HG02798 (cell line): Measurements from ENCODE around the gene PIP5K1B.
"Not testable (repeated sequence)": the region's sequence is repeated elsewhere in the genome, so short reads cannot be mapped to it uniquely, and the experiment has no call there.

Experiments
- ATAC-seq: cut with Tn5 transposase; IDR thresholded peaks from one replicate; pipeline ENCODE4 v1.9.1; 2021; ENCODE audit warnings: mild to moderate bottlenecking; ENCODE audit not compliant: unreplicated experiment, poor library complexity

Gene PIP5K1B, protein sequence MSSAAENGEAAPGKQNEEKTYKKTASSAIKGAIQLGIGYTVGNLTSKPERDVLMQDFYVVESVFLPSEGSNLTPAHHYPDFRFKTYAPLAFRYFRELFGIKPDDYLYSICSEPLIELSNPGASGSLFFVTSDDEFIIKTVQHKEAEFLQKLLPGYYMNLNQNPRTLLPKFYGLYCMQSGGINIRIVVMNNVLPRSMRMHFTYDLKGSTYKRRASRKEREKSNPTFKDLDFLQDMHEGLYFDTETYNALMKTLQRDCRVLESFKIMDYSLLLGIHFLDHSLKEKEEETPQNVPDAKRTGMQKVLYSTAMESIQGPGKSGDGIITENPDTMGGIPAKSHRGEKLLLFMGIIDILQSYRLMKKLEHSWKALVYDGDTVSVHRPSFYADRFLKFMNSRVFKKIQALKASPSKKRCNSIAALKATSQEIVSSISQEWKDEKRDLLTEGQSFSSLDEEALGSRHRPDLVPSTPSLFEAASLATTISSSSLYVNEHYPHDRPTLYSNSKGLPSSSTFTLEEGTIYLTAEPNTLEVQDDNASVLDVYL

DNA sequence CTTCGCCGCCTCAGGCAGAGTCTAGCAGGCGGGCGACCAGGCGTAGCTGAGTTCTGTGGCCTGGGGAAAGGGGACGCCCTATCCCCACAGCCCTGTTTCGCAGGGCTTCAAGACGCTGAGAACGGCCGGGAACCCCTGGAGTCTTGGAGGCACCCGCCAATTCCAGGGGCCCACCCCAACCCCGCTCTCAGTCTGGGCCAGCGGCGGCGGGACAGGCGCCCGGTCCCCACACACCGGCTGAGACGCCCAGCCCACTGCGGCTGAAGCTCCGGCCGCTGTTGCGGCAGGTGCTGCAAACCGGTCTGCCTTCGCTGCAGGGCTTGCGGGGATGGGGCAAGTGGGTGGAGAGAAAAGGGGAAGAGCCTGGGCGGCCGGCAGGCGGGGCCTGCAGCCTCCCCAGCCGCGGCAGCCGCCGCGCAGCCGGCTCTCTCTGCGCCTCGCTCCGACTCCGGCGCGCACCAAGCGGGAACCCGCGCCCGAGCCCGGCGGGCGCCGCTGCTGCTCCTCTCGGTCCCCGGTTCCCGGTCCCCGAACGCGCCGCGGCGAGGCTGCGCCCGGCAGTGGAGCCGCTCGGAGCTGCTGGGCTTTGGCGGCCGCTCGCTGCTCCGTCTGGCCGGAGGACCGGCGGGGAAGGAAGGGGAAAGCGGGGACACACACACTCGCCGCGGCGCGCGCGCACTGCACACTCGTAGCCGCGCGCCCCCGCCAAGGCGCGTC, at the start of gene PIP5K1B:
PIP5K1B (plus strand) TSS at position 427 of the 717 bp plus-strand sequence. CDS start 117,375 bp downstream, outside the sequence.
- ATAC-seq, result peak; percentile 84

DNA sequence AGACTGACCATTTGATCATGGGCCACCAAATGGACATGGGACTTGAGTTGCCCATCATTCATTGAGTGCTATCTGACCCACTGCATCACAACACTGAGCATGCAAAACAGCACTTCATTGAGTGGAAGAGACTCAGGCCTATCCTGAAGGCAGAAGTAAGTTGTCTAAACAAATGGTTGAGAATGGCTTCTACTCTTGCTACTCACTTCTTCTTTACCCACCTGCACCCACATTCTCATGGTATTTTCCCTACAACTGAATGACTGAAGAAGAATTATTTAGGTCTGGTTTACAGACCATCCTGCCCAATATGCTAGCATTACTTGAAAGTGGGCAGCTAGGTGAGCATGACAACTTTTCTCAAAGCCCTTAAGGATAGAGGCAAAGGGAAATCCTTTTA, 41.0 kb upstream of the PIP5K1B start:
- ATAC-seq, result no peak

DNA sequence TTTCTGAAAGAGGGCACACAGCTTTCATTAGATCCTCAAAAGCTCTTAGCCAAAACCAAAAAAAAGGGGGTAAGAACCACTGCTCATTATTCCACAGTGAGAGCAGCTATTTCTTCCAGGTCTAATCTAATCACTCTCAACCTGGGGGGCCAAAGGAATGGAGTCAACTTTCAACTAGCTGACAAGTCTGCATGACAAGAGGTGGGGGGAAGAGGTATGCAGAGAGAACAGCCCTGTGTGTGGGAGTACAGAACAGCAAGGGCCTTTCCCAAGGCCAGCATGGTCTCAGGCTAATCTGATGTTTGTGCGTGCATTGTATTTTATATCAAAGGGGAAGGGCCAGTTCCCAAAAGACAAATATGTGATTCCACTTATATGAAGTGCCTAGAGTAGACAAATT, 36.9 kb upstream of the PIP5K1B start:
- ATAC-seq, result no peak

DNA sequence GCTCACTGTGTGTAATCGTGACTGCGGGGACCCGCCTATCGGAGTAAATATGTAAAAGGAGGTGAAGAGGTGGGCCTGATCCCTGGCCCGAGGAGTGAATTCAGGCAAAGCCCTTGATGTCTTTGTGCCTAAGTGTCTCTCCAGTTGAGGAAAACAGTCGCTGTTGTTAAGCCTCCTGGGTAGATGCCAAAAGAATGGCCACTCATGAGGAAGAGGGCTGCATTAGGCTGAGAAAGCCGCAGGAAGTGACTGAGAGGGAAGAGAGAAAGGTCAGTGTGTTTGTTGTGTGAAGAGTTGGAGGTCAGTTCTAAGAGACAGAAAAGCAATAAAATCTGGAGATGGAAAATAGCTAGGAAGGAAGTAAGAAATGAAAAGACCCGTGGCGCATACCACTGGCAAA, 35.8 kb upstream of the PIP5K1B start:
- no peak for ATAC-seq

DNA sequence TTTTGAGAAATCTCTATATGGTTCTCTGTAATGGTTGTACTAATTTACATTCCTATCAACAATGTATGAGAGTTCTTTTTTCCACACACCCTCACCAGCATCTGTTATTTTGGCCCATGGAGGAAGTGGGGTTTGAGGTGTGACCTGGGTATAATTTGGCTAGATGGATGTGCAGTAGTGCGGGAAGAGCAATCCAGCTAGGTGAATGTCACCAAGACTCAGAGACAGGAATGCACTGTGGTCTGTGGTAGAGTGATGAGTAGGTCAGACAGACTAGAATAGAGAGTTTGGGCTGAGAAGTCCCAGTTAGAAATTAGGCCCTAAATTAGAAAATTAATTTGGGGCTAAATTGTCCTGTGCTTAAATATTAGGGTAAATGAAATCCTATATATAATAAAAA, 32.8 kb upstream of the PIP5K1B start:
- no peak for ATAC-seq

DNA sequence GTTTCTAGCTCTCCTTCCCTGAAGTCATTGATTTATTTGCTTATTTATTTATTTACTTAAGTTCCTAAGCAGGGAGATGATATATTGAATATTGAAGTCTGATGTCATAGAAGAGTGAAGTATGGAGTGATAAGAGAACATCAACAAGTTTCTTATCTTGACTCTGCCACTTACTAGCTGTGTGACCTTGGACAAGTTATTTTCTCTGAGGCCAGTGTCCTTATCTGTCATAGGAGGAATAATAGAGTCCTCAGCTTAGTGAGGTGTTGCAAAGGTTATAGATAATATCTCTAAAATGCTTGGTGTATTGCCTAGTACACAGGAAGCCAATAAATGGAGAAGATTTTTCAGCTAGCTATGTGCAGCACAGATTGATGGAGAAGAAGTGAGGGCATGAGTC, 32.4 kb upstream of the PIP5K1B start:
- ATAC-seq, result no peak

DNA sequence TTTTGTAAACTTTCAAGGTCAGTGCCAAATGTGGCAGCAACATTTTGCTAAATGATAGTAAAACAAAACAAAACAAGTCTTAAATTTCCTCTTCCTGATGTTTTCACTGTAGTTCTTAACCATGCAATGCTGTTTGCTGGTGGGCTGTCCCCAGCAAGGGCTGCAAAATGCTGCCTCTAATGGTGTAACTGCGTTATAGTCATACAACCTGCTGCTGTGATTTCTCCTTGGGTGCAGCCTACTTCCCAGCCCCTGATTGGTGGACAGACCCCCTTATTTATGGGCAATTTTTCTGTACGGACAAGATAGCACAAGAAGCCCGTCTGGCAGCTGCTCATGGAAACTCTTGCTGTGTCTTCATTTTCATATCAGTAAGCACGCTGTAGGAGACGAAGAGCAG, 26.6 kb upstream of the PIP5K1B start:
- ATAC-seq, result peak; percentile 53

DNA sequence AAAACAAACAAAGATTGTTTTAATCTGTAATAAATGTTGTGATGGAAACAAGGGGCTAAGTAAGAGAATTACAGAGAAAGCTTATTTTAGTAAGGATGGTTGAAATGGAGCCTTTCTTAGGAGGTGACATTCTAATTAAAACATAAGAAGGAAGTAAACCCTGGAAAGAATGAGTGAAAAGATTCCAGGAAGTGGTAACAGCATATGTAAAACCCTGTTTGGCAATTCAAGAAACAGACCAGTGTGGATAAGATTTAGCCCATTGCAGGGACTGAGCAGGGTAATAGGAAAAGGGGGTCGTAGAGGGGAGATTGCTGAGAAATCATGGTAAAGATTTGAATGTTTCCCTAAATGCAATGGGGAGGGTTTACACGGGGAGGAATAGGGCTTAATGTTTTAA, 21.6 kb upstream of the PIP5K1B start:
- no peak for ATAC-seq

DNA sequence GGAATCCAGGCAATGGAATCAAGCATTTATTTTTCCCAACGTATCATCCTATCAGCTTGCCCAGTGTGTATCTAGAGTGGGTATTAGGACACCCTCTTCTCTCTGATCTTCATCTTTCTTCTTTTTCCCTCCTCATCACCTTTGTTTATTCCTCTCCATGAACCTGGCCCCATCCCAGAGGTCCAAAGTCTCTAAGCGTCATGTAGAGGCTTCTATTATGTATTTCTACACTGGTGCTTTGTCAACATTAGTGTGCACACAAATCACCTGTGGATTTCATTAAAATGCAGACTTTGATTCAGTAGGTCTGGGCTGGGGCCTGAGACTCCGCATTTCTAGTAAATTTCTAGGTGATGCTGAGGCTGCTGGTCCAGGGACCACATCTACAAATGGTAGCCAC, 19.8 kb upstream of the PIP5K1B start:
- no peak for ATAC-seq

DNA sequence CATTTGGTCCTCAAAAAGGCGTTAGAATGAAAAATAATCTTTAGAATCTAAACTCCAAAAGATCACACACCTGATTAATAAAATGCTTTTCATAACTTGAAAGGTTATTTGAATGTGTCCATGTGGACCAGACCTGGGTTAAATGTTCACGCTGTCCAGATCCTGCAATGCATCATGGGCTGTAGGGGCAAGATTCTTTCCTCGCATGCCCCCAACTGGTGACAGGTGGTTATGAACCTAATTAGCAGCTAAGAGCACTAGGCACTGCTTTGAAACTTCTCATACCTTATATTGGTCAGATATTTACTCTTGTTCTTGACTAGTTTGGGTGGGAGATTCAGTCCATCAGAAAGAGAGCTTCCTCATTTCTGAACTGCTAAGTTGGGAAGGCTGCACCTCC, 19.3 kb upstream of the PIP5K1B start:
- ATAC-seq, result peak; percentile 96

DNA sequence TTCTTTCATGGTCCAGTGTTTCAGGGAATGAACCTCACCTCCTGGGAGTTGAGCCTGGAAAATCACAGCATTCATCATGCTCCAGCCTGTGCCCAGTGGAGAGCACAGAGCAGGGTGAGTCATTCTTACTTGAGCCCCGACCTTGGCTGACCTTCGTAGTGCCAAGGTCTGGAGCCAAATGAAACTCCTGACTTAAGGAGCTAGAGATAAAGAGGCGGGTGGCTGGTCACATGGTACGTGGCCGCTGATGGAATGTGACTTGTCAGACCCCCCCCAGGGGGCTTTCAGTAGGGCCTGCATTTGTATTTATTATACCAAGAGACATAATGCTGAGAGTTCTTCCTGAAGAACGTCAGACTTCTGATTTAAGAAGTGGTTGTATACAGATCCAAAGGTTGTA, 15.0 kb upstream of the PIP5K1B start:
- no peak for ATAC-seq

DNA sequence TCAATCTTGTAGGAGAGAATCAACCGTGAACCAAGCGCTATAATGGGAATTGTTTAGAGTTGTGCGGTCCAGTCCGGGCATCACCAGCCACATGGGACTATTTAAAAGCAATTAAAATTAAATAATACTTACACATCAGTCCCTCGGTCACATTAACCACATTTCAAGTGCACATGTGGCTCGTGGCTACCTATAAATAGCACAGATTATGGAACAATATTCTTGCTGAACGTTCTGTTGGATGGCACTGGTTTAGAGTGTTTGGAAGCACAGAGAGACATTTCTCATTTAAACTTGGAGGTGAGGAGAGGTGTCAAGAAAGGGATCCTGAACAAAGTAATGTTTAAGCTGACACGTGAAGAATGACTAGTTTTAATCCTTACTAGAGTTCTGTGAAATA, 12.5 kb upstream of the PIP5K1B start:
- no peak for ATAC-seq

DNA sequence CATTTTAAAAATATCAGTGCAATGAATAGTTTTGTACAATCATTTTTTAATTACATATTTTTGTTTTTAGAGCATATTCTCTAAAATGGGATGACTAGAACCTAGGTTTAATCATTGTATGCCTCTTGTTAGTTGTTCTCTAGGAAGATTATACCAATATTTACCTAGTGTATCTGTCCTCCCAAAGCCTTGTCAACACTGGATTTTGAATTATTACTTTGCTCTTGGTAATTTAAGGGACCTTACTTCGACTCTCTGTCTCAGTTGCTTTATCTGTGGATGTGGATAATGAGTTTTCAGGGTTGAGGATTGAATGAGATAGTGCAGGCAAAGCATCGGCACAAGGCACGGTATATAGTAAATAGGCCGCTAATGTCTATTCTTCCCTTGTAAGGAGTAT, 10.9 kb upstream of the PIP5K1B start:
- ATAC-seq, result no peak

DNA sequence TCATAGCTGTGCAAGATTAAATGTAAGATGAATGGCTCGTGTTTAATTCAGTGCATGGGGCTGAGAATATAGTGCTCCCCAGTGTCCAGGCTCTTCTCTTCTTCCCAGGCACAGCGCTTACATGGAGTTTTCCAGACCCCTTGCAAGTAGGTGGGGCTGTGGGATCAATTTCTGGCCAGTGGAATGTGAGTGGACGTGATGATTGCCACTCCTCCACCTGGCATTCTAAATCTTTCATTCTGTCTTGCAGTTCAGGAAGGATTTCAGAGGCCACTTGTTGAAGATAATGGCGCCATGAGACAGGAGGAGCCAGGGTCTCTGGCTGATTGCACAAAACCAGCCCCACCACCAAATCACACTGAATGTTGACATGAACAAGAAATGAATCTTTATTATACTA, 7.2 kb upstream of the PIP5K1B start:
- ATAC-seq, result no peak

DNA sequence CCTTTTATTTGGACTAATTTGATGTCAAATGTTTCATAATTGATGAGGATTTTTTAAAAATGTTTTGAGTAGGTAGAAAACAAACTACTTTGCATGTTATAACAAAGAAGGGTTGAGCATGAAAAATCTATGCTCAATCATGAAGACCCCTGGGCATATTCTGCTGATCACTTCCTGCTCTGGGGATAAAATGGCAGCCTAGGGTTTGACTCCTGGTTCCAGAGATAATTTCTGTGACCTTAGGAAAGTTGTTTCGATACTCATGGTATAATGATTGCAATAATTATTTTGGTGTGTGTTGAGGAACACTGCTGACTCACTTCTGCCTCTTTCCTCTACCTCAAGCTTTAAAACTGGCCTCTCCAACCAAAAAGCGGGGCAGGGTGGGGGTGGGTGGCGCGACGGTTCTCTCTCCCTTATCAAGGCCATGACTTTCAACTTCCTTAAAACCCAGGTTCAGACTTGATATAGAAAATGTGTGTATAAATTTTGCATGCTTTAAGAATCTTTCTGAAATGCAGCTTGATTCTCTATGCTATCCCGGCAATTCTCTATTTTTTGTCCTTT, 6.0 kb upstream of the PIP5K1B start:
- ATAC-seq, result no peak

DNA sequence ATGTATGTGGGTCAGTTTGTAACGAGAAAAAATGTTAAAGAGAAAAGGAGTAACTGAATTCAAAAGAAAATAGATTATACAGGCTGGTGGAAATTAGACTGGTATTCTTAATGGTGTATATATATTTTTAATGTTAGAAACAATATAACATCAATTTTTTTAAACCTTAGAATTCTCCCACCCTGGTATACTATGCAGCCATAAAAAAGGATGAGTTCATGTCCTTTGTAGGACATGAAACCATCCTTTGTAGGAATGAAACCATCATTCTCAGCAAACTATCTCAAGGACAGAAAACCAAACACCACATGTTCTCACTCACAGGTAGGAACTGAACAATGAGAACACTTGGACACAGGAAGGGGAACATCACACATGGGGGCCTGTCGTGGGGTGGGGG, 5.4 kb upstream of the PIP5K1B start:
- not testable (repeated sequence) for ATAC-seq

DNA sequence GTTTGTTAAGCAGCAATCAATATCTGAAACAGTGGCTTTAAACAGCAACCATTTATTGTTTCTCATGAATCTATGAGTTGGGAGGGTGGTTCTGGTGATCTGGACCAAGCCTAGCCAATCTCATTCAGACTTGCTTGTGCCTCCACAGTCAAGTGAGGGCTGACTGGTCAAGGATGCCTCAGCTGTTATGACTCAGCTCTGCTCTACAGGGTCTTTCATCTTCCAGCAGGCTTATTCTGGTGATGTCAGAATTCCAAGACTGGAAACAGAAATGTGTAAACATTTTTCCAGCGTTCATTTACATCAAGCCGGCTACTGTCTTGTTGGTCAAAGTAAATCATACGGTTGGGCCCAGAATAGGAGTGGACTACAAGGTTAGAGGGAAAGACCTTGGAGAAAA, 2.5 kb upstream of the PIP5K1B start:
- ATAC-seq, result no peak

DNA sequence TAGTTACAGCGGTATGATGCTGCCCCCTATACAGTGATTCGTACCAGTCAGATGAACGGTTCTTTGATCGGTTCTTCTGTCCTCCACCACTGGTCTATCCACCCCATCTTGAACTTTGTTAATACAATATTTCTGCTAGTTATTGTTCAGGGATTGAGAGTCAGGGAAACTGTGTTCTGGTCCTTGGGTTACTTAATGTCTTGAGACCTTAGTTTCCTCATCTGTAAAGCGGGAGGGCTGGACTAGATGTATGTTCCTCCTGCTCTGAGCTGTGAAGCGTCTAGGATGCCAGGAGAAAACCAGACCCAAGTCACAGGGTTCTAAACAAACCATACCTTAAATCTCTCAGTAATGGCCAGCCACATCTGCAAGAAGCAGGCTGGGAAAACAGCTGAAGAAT, 1.4 kb upstream of the PIP5K1B start:
- ATAC-seq, result no peak

DNA sequence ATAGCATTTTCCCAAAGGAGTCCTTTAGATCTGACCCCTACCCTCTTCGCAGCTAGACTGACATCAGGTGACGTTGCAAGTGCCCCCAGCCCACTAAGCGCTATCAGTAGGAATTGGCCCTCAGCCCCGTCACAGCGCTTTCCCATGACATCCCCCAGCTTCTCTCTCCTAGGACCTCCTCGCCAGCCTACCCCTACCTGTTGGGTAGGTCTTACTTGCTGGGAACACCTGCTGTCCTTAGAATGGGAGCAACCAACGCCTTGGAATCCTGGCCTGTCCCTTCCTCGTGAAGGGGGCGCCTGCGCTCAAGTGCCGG, 584 bp upstream of the PIP5K1B start:
- ATAC-seq, result no peak

DNA sequence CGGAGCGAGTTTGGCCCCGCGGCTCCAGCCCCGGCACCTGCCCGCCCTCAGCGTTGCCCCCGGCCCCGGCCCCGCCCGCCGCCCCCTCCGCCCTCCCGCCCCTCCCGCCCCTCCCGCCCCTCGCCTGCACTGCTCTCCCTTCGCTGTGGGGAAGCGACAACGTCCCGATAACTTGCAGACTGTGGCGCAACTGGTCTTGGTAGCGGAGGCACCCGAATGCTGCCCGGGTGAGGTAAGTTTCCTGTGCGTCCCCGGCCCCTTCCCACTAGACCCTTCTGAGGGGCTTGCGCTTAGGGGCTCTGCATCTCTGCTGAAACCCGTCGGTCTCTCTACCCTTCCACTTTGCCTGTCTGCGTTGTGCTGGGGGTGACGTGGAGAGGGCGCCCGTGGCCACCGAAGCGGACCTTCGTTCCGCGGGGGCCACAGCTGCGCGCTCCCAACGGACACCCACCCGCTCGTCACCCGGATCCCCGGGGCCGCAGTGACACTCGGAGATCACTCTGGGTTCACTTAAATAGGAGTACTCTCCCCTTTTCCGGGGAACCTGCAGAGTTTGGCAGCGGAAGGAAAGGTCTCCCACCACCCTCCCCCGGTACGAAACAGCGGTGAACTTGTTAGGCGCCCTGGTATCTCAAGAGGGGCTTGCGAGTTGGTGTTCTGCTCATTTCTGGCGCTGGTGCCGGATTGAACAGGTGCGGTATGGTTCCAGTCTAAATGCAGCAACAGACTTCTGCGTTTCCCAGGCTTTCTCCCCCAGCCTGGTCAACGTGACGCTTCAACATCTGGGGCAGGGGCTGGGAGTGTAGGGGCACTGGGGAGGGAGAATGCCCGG, 707 bp downstream of the PIP5K1B start:
- ATAC-seq, result peak; percentile 16
